SK-N-SH (cell line): Measurements from ENCODE around the gene IRF2. TPM values are rescaled to one million over a fixed set of nuclear protein-coding genes. Genes with fewer than 3 reads are reported as not detected.

Source experiments
- CTCF ChIA-PET: fragments of 300-600, 350-600 bp; formaldehyde crosslinking; extraction: SDS; loops from one replicate; lab custom pipeline; 2021; lab: Yijun Ruan, JAX
- POLR2A ChIA-PET: fragments of 350-600 bp; sonication (Branson Sonifier 250); formaldehyde crosslinking; extraction: SDS; loops from one replicate; lab custom pipeline; 2020; ENCODE audit warnings: antibody characterized with exemption, inconsistent platforms; lab: Yijun Ruan, JAX
- DNase-seq: peaks from one replicate; pipeline ENCODE4 v3.0.0; 2012
- H2AFZ ChIP-seq: fragments of 200-600 bp; sonication (generic); 2 replicates; pipeline ENCODE4 v1.8.1; 2016; ENCODE audit warnings: antibody characterized with exemption, mild to moderate bottlenecking, low read depth
- H3F3A ChIP-seq: fragments of 200-600 bp; sonication (generic); replicated peaks from 2 replicates; pipeline ENCODE3; 2016; ENCODE audit warnings: antibody characterized with exemption, mild to moderate bottlenecking; ENCODE audit not compliant: insufficient read depth
- H3K27ac ChIP-seq, 2 experiments: fragments of 200-500 bp in 1 of 2; fragments of 200-600 bp in 1 of 2; sonication (Bioruptor generic) in 1 of 2; sonication (generic), shearing (Covaris generic) in 1 of 2; 2 replicates each; pipeline versions ENCODE4 v1.5.1 to v1.6.1; 2014 to 2016; ENCODE audit warnings: low read depth in 2 of 2, inconsistent platforms in 1 of 2, low read length in 1 of 2, mild to moderate bottlenecking in 1 of 2, mixed read lengths in 1 of 2
- H3K27me3 ChIP-seq: fragments of 200-600 bp; sonication (generic), shearing (Covaris generic); 2 replicates; pipeline ENCODE4 v1.6.1; 2016; ENCODE audit warnings: mixed run types; ENCODE audit not compliant: insufficient read depth
- H3K36me3 ChIP-seq, 2 experiments: fragments of 200-500 bp in 1 of 2; fragments of 200-600 bp in 1 of 2; sonication (Bioruptor generic) in 1 of 2; sonication (generic) in 1 of 2; replicated peaks in 1 of 2; 2 replicates each; pipeline versions ENCODE3 to v1.5.1; 2014 to 2016; ENCODE audit warnings: low read length in 1 of 2, mild to moderate bottlenecking in 1 of 2; ENCODE audit not compliant: insufficient read depth in 2 of 2, control insufficient read depth in 1 of 2
- H3K4me1 ChIP-seq, 2 experiments: fragments of 200-500 bp in 1 of 2; fragments of 200-600 bp in 1 of 2; sonication (Bioruptor generic) in 1 of 2; sonication (generic), shearing (Covaris generic) in 1 of 2; 2 replicates each; pipeline versions ENCODE4 v1.5.1 to v1.6.1; 2014 to 2016; ENCODE audit warnings: low read depth in 1 of 2, low read length in 1 of 2, mixed run types in 1 of 2; ENCODE audit not compliant: insufficient read depth in 2 of 2, control insufficient read depth in 1 of 2
- H3K4me2 ChIP-seq: fragments of 200-600 bp; sonication (generic), shearing (Covaris generic); 2 replicates; pipeline ENCODE4 v1.6.1; 2017; ENCODE audit warnings: mixed run types
- H3K4me3 ChIP-seq, 2 experiments: fragments of 200-500 bp in 1 of 2; fragments of 200-600 bp in 1 of 2; sonication (Bioruptor generic) in 1 of 2; sonication (generic), shearing (Covaris generic) in 1 of 2; 2 replicates each; pipeline versions ENCODE4 v1.5.1 to v1.8.1; 2014 to 2016; ENCODE audit warnings: low read depth in 2 of 2, inconsistent platforms in 1 of 2, low read length in 1 of 2, mild to moderate bottlenecking in 1 of 2, mixed read lengths in 1 of 2, moderate library complexity in 1 of 2
- H3K79me2 ChIP-seq: fragments of 200-600 bp; sonication (generic); 2 replicates; pipeline ENCODE4 v1.8.1; 2017; ENCODE audit warnings: mild to moderate bottlenecking; ENCODE audit not compliant: insufficient read depth
- H3K9ac ChIP-seq: fragments of 200-600 bp; sonication (generic); 2 replicates; pipeline ENCODE4 v1.6.1; 2017; ENCODE audit warnings: mixed run types
- H3K9me2 ChIP-seq: fragments of 200-600 bp; sonication (generic); 2 replicates; pipeline ENCODE4 v1.6.1; 2017; ENCODE audit warnings: mixed run types
- H3K9me3 ChIP-seq: fragments of 200-600 bp; sonication (generic); 2 replicates; pipeline ENCODE4 v1.6.1; 2017; ENCODE audit warnings: mixed run types, mild to moderate bottlenecking, moderate library complexity
- H4K20me1 ChIP-seq: fragments of 200-600 bp; sonication (generic); 2 replicates; pipeline ENCODE4 v1.6.1; 2017; ENCODE audit warnings: mild to moderate bottlenecking, mixed run types; ENCODE audit not compliant: insufficient read depth
- CTCF ChIP-seq: fragments of 200-600 bp; sonication (generic); IDR thresholded peaks from 2 replicates; pipeline ENCODE4 v1.6.1; 2017; ENCODE audit warnings: antibody characterized with exemption, mild to moderate bottlenecking, moderate library complexity
- ELF1 ChIP-seq: IDR thresholded peaks from 2 replicates; pipeline ENCODE4 v1.4.0; 2012
- EZH2phosphoT487 ChIP-seq: fragments of 200-600 bp; sonication (generic); IDR thresholded peaks from 2 replicates; pipeline ENCODE4 v1.6.1; 2017; ENCODE audit warnings: low read depth, mixed run types, mild to moderate bottlenecking, antibody characterized with exemption, moderate library complexity, borderline replicate concordance
- FOXJ3 ChIP-seq: sonication (generic); formaldehyde crosslinking; IDR thresholded peaks from 2 replicates; pipeline ENCODE4 v1.5.1; 2020; ENCODE audit warnings: mild to moderate bottlenecking, missing genetic modification reagents
- JUND ChIP-seq: IDR thresholded peaks from 2 replicates; pipeline ENCODE4 v1.4.0; 2012
- MAX ChIP-seq: IDR thresholded peaks from 2 replicates; pipeline ENCODE4 v1.4.0; 2012; ENCODE audit warnings: low read depth
- MEF2A ChIP-seq: IDR thresholded peaks from 2 replicates; pipeline ENCODE4 v1.4.0; 2012; ENCODE audit warnings: low read depth, borderline replicate concordance
- MXI1 ChIP-seq: IDR thresholded peaks from 2 replicates; pipeline ENCODE4 v1.6.1; 2012; ENCODE audit warnings: mild to moderate bottlenecking, low read depth, low read length, improper control_type of control experiment
- NRF1 ChIP-seq: IDR thresholded peaks from 2 replicates; pipeline ENCODE4 v1.6.1; 2012; ENCODE audit warnings: low read depth, mild to moderate bottlenecking, low read length
- PBX3 ChIP-seq: IDR thresholded peaks from 2 replicates; pipeline ENCODE4; 2012
- RAD21 ChIP-seq: IDR thresholded peaks from 2 replicates; pipeline ENCODE4 v1.6.1; 2012; ENCODE audit warnings: mild to moderate bottlenecking, low read length
- RCOR1 ChIP-seq: fragments of 150-350 bp; IDR thresholded peaks from 2 replicates; pipeline ENCODE4 v1.6.1; 2017; ENCODE audit warnings: antibody characterized with exemption, low read length
- SMC3 ChIP-seq: IDR thresholded peaks from 2 replicates; pipeline ENCODE4 v1.6.1; 2012; ENCODE audit warnings: low read depth, low read length, improper control_type of control experiment
- TAF1 ChIP-seq: IDR thresholded peaks from 2 replicates; pipeline ENCODE4 v1.6.1; 2012; ENCODE audit warnings: low read depth, mild to moderate bottlenecking, low read length, moderate library complexity, borderline replicate concordance
- TEAD4 ChIP-seq: IDR thresholded peaks from 2 replicates; pipeline ENCODE4 v1.4.0; 2012; ENCODE audit warnings: mild to moderate bottlenecking, borderline replicate concordance; ENCODE audit not compliant: insufficient read depth
- USF2 ChIP-seq: fragments of 150-350 bp; IDR thresholded peaks from 2 replicates; pipeline ENCODE4 v1.6.1; 2017; ENCODE audit warnings: antibody characterized with exemption, low read length, low read depth, borderline replicate concordance
- YY1 ChIP-seq: IDR thresholded peaks from 2 replicates; pipeline ENCODE4 v1.4.0; 2012; ENCODE audit warnings: low read depth, mild to moderate bottlenecking
- ZBTB33 ChIP-seq: IDR thresholded peaks from 2 replicates; pipeline ENCODE4 v1.4.0; 2012; ENCODE audit warnings: low read depth, borderline replicate concordance
- WGBS: methylation state at CpG from one replicate; pipeline ENCODE4 v1.1.6; 2017; ENCODE audit warnings: low lambda C conversion rate; 5-methylcytosine and 5-hydroxymethylcytosine counted together
- polyA plus RNA-seq, 3 experiments: library from polyadenylated mRNA; depleted of rRNA; stranded (reverse); fragments of >200 nt; gene quantifications; 2 replicates each; pipeline ENCODE4 v1.2.3, GENCODE V29; 2012

Gene IRF2
- polyA plus RNA-seq, 1 of the 3 experiments (the other 2 are of a cell fraction) = 23.3 TPM

GRCh38 chr4:184350964-184351363 is 123.4 kb downstream of the IRF2 start:
- H3K27me3 ChIP-seq = no peaks in the 10 kb centered on the region
- no peak overlapping the region for H3K4me3 ChIP-seq
- no peaks in the 10 kb centered on the region for H3K9me2 ChIP-seq
- H2AFZ ChIP-seq = no peak overlapping the region
- no peak overlapping the region for H3K27ac ChIP-seq
- H4K20me1 ChIP-seq = no peaks in the 10 kb centered on the region
- H3K9me3 ChIP-seq = no peaks in the 10 kb centered on the region
- 87% methylated on average over 5 of the region's 5 CpGs for WGBS
- no peaks in the 10 kb centered on the region for H3F3A ChIP-seq
- H3K4me2 ChIP-seq = no peak overlapping the region
- no peak for DNase-seq
- CTCF ChIA-PET = no interaction called here
- POLR2A ChIA-PET = no interaction called here
- H3K9ac ChIP-seq = no peak overlapping the region
- H3K4me1 ChIP-seq = peaks cover 6 to 26% of the 10 kb centered on the region in 2 experiments; a peak in 2 of 4 replicates
- TF ChIP-seq FOXJ3 (CRISPR knock-in tag) (no peak), TAF1 (no peak), MAX (no peak), PBX3 (no peak), JUND (no peak), RAD21 (no peak), USF2 (no peak), YY1 (no peak), EZH2phosphoT487 (no peak), MXI1 (no peak), ZBTB33 (no peak), ELF1 (no peak), SMC3 (no peak), NRF1 (no peak), TEAD4 (no peak), CTCF (no peak), RCOR1 (no peak), MEF2A (no peak)
- H3K79me2 ChIP-seq = no peaks in the 10 kb centered on the region
- H3K36me3 ChIP-seq = no peaks in the 10 kb centered on the region
